PFSK-1 (cell line): ENCODE measurements around the gene CFLAR.

Experiments
- FOXP2 ChIP-seq: optimal IDR thresholded peaks from 2 replicates; pipeline ENCODE3; 2011; ENCODE audit warnings: borderline replicate concordance, control low read depth, inconsistent platforms; ENCODE audit not compliant: insufficient read depth; ENCODE audit errors: extremely low read length, extremely low read depth
- POLR2AphosphoS5 ChIP-seq: IDR thresholded peaks from 2 replicates; pipeline ENCODE4 v1.6.1; 2012; ENCODE audit warnings: low read depth, mild to moderate bottlenecking, control low read depth, low read length, moderate library complexity
- SIN3A ChIP-seq: IDR thresholded peaks from 2 replicates; pipeline ENCODE4 v1.6.1; 2012; ENCODE audit warnings: mild to moderate bottlenecking, low read length, moderate library complexity, borderline replicate concordance; ENCODE audit not compliant: insufficient read depth
- TAF1 ChIP-seq: IDR thresholded peaks from 2 replicates; pipeline ENCODE4 v1.6.1; 2012; ENCODE audit warnings: low read length, control low read depth, borderline replicate concordance; ENCODE audit not compliant: insufficient read depth
- TF ChIP-seq, protein P1 (sequence below), 2 experiments: IDR thresholded peaks; 2 replicates each; pipeline versions ENCODE4 v1.6.1 to v1.8.0; 2011 to 2012; ENCODE audit warnings: low read depth in 2 of 2, low read length in 2 of 2, control low read depth in 1 of 2, inconsistent platforms in 1 of 2, mild to moderate bottlenecking in 1 of 2, moderate library complexity in 1 of 2; ENCODE audit not compliant: insufficient read depth in 1 of 2

CFLAR gene

DNA sequence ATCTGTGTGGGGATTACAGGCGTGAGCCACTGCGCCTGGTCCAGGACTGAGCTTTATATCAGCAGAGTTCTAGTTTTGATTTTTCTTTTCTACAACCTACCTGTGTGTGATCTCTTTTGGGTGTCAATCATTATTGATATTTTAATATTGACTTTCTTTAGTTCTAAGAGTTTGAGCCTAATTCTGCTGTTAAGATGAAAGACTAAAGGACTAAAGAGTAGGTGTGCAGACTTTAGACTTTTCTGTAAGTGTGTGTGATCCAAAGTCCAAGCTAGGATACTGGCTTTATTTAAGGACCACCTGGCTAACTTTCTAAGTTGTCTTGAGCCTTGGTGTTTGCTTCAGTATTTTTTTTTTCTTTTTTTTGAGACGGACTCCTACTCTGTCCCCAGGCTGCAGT is 79.4 kb downstream of the CFLAR start:
- TF ChIP-seq, protein P1, sequence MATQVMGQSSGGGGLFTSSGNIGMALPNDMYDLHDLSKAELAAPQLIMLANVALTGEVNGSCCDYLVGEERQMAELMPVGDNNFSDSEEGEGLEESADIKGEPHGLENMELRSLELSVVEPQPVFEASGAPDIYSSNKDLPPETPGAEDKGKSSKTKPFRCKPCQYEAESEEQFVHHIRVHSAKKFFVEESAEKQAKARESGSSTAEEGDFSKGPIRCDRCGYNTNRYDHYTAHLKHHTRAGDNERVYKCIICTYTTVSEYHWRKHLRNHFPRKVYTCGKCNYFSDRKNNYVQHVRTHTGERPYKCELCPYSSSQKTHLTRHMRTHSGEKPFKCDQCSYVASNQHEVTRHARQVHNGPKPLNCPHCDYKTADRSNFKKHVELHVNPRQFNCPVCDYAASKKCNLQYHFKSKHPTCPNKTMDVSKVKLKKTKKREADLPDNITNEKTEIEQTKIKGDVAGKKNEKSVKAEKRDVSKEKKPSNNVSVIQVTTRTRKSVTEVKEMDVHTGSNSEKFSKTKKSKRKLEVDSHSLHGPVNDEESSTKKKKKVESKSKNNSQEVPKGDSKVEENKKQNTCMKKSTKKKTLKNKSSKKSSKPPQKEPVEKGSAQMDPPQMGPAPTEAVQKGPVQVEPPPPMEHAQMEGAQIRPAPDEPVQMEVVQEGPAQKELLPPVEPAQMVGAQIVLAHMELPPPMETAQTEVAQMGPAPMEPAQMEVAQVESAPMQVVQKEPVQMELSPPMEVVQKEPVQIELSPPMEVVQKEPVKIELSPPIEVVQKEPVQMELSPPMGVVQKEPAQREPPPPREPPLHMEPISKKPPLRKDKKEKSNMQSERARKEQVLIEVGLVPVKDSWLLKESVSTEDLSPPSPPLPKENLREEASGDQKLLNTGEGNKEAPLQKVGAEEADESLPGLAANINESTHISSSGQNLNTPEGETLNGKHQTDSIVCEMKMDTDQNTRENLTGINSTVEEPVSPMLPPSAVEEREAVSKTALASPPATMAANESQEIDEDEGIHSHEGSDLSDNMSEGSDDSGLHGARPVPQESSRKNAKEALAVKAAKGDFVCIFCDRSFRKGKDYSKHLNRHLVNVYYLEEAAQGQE (IDR thresholded peaks at IDR 0.05; ENCODE audit: insufficient read depth in 1 of 2, low read depth in 2 of 2, low read length in 2 of 2), result no peak
- TF ChIP-seq TAF1 (no peak), SIN3A (no peak), POLR2AphosphoS5 (no peak), FOXP2 (no peak)

DNA sequence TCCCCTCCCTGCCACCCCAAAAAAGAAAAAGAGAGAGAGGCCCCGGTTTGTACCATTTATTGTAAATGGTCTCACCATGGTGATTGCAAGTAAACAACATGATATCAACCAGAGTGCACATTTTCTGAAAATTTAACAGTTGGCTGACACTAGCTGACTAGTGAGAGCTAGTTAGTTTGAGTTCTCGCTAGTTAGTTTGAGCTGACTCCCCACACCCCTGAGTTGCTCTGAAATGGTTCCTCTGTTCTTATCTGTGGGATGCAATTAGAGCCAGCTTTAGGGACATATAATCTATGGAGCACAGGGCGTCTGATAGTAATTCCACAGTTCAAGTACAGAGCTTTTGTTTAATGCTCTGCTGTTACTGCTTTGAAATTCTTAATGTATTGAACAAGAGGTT is 80.0 kb downstream of the CFLAR start:
- TF ChIP-seq POLR2AphosphoS5 (no peak), TAF1 (no peak), SIN3A (no peak), FOXP2 (no peak)
- TF ChIP-seq, protein P1 (IDR thresholded peaks at IDR 0.05; ENCODE audit: insufficient read depth in 1 of 2, low read depth in 2 of 2, low read length in 2 of 2), result no peak

DNA sequence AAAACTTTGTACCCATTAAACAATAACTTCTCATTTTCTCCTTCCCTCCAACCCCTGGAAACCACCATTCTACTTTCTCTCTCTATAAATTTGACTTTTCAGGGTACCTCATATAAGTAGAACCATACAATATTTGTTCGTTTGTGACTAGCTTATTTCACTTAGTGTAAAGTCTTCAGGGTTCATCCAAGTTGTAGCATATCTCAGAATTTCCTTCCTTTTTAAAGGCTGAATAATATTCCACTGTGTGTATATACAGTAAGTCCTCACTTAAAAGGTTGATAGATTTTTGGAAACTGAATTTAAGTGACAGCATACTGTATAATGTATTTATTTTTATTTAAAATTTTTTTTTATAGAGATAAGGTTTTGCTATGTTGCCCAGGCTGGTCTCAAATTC is 80.8 kb downstream of the CFLAR start:
- TF ChIP-seq POLR2AphosphoS5, result no peak
- TF ChIP-seq SIN3A, result no peak
- TF ChIP-seq FOXP2, result no peak

DNA sequence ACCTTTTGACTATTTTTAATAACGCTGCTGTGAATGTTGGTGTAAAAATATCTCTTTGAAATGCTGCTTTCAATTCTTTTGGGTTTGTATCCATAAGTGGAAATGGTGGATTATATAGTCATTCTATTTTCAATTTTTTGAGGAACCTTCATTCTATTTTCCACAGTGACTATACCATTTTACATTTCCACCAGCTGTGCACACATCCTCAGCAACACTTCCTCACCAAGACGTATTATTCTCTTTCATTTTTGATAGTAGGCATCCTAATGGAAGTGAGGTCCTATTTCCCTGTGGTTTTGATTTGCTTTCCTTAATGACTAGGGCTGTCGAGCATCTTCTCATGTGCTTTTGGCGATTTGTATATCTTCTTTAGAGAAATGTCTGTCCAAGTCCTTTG is 81.8 kb downstream of the CFLAR start:
- TF ChIP-seq FOXP2 (no peak), POLR2AphosphoS5 (no peak), SIN3A (no peak), TAF1 (no peak)
- TF ChIP-seq, protein P1 (IDR thresholded peaks at IDR 0.05; ENCODE audit: insufficient read depth in 1 of 2, low read depth in 2 of 2, low read length in 2 of 2), result no peak

DNA sequence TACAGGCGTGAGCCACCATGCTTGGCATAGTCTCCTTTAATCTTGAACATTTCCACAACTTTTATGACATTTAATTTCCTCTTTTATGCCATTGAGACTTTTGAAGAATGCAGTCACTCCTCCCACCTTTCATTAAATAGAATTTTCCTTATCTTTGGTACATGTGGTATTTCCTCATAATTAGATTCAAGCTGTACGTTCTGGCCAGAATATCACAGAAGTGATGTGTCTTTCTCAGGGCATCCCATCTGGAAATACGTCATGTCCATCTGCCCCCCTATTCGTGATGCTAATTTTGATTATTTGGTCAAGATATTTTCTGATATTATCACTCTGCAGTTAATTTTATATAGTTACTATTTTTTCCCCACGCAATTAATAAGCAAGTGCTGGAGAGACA is 83.9 kb downstream of the CFLAR start:
- TF ChIP-seq FOXP2 (no peak), SIN3A (no peak), POLR2AphosphoS5 (no peak), TAF1 (no peak)
- TF ChIP-seq, protein P1 (IDR thresholded peaks at IDR 0.05; ENCODE audit: insufficient read depth in 1 of 2, low read depth in 2 of 2, low read length in 2 of 2), result no peak
